Measurements from ENCODE around the gene EIF2B4. TPM values are rescaled to one million over a fixed set of nuclear protein-coding genes. Genes with fewer than 3 reads are reported as not detected.

The EIF2B4 gene
- total and polyA plus RNA-seq, 2 donors (not counting 1 experiment from before 2014, with no cell fraction given), result 28.6 to 29.8 TPM

DNA sequence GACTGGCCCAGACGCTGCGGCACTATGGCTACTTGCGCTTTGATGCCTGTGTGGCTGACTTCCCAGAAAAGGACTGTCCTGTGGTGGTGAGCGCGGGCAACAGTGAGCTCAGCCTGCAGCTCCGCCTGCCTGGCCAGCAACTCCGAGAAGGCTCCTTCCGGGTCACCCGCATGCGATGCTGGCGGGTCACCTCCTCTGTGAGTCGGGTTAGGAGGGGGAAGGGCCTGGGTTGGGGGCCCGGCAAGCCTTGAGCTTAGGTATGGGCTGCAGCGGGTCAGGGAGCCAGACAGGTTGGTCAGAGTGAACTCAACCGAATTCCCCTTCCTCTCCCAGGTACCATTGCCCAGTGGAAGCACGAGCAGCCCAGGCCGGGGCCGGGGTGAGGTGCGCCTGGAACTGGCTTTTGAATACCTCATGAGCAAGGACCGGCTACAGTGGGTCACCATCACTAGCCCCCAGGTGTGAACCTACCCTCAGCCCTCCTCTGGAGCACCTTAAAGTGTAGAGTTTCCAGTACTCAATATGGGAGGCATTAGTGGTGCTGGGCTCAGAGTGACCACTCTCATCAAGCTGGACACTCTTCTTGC lies 5.5 kb upstream of the EIF2B4 start:
- no peak for TF ChIP-seq EZH2 (IDR thresholded peaks at IDR 0.05; ENCODE audit: low read length, missing control alignments)
- TF ChIP-seq, protein P1, sequence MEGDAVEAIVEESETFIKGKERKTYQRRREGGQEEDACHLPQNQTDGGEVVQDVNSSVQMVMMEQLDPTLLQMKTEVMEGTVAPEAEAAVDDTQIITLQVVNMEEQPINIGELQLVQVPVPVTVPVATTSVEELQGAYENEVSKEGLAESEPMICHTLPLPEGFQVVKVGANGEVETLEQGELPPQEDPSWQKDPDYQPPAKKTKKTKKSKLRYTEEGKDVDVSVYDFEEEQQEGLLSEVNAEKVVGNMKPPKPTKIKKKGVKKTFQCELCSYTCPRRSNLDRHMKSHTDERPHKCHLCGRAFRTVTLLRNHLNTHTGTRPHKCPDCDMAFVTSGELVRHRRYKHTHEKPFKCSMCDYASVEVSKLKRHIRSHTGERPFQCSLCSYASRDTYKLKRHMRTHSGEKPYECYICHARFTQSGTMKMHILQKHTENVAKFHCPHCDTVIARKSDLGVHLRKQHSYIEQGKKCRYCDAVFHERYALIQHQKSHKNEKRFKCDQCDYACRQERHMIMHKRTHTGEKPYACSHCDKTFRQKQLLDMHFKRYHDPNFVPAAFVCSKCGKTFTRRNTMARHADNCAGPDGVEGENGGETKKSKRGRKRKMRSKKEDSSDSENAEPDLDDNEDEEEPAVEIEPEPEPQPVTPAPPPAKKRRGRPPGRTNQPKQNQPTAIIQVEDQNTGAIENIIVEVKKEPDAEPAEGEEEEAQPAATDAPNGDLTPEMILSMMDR (conservative IDR thresholded peaks at IDR 0.05 in 1 of 2, IDR thresholded peaks at IDR 0.05 in 1 of 2; ENCODE audit: low read depth in 1 of 2, low read length in 2 of 2), result no peak
- H3K4me3 ChIP-seq (replicated peaks in 1 of 4; ENCODE audit: control extremely low read depth in 1 of 4, insufficient read depth in 1 of 4, low read depth in 3 of 4, low read length in 4 of 4), result no peak overlapping the region
- H3K27ac ChIP-seq (ENCODE audit: insufficient read depth, low read length), result no peak overlapping the region
- H3K27me3 ChIP-seq (ENCODE audit: control insufficient read depth, insufficient read depth, low read length), result no peaks in the 10 kb centered on the region
- H3K79me2 ChIP-seq (ENCODE audit: control insufficient read depth, insufficient read depth, low read length), result peaks cover 52% of the 10 kb centered on the region
- peaks cover 38% of the 10 kb centered on the region for H3K36me3 ChIP-seq (ENCODE audit: control insufficient read depth, insufficient read depth, low read length)
- DNase-seq (ENCODE audit: low read depth in 2 of 2), result no peak
- H3K4me2 ChIP-seq (ENCODE audit: extremely low read depth, insufficient read depth, low read length), result no peak overlapping the region
- no peaks in the 10 kb centered on the region for H4K20me1 ChIP-seq (ENCODE audit: control insufficient read depth, extremely low read depth, insufficient read depth, low read length)
- no peak overlapping the region for H3K9ac ChIP-seq (ENCODE audit: insufficient read depth, low read length)
- H3K9me3 ChIP-seq (ENCODE audit: control insufficient read depth, insufficient read depth, low read depth, low read length), result no peaks in the 10 kb centered on the region
- no peak overlapping the region for H2AFZ ChIP-seq (ENCODE audit: low read length)
- peaks cover 6% of the 10 kb centered on the region for H3K4me1 ChIP-seq (ENCODE audit: control insufficient read depth, extremely low read depth, insufficient read depth, low read length)

DNA sequence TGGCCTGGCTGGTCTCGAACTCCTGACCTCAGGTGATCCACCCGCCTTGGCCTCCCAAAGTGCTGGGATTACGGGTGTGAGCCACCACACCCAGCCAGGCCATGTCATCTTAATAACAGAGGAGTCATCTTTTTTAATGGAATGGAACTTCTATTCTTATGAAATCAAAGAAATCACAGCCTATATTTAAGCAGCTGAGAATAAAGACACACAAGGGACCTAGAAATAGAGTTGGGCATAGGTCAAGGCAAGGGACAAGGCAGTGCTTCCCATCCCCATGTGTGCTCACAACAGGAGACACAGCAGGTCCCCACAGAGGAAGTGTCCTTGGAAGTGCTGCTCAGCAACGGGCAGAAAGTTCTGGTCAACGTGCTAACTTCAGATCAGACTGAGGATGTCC lies 3.4 kb upstream of the EIF2B4 start:
- Histone ChIP-seq H4K20me1 (ENCODE audit: control insufficient read depth, extremely low read depth, insufficient read depth, low read length) (no peaks in the 10 kb centered on the region), H3K9ac (ENCODE audit: insufficient read depth, low read length) (no peak overlapping the region), H2AFZ (ENCODE audit: low read length) (no peak overlapping the region), H3K4me3 (replicated peaks in 1 of 4; ENCODE audit: control extremely low read depth in 1 of 4, insufficient read depth in 1 of 4, low read depth in 3 of 4, low read length in 4 of 4) (no peak overlapping the region), H3K4me1 (ENCODE audit: control insufficient read depth, extremely low read depth, insufficient read depth, low read length) (peaks cover 12% of the 10 kb centered on the region), H3K27me3 (ENCODE audit: control insufficient read depth, insufficient read depth, low read length) (no peaks in the 10 kb centered on the region), H3K79me2 (ENCODE audit: control insufficient read depth, insufficient read depth, low read length) (peaks cover 52% of the 10 kb centered on the region), H3K27ac (ENCODE audit: insufficient read depth, low read length) (no peak overlapping the region), H3K9me3 (ENCODE audit: control insufficient read depth, insufficient read depth, low read depth, low read length) (no peaks in the 10 kb centered on the region), H3K4me2 (ENCODE audit: extremely low read depth, insufficient read depth, low read length) (no peak overlapping the region), H3K36me3 (ENCODE audit: control insufficient read depth, insufficient read depth, low read length) (peaks cover 36% of the 10 kb centered on the region)
- TF ChIP-seq EZH2 (IDR thresholded peaks at IDR 0.05; ENCODE audit: low read length, missing control alignments), result no peak
- TF ChIP-seq, protein P1 (conservative IDR thresholded peaks at IDR 0.05 in 1 of 2, IDR thresholded peaks at IDR 0.05 in 1 of 2; ENCODE audit: low read depth in 1 of 2, low read length in 2 of 2), result no peak
- no peak for DNase-seq (ENCODE audit: low read depth in 2 of 2)

DNA sequence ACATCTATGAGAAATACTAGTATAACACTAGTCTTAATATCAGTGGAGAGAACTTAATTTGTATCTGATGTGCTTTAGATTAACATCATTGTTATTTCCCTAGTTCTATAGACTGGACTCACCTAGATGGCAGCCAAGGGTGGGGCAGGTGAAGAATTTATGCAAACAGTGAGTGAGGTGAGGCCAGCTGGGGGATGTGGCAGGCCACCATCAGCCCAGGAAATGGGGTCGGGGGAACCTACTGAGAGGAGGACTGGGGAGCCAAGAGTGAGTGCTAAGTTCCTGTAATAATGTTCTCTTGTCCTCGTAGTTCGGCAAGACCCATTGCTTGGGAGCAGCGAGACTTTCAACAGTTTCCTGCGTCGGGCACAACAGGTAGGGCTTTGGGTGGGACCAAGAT lies 2.8 kb upstream of the EIF2B4 start:
- Histone ChIP-seq H2AFZ (ENCODE audit: low read length) (no peak overlapping the region), H3K36me3 (ENCODE audit: control insufficient read depth, insufficient read depth, low read length) (peaks cover 36% of the 10 kb centered on the region), H3K79me2 (ENCODE audit: control insufficient read depth, insufficient read depth, low read length) (peaks cover 52% of the 10 kb centered on the region), H3K9me3 (ENCODE audit: control insufficient read depth, insufficient read depth, low read depth, low read length) (no peaks in the 10 kb centered on the region), H3K27ac (ENCODE audit: insufficient read depth, low read length) (no peak overlapping the region), H3K4me1 (ENCODE audit: control insufficient read depth, extremely low read depth, insufficient read depth, low read length) (peaks cover 14% of the 10 kb centered on the region), H3K4me3 (replicated peaks in 1 of 4; ENCODE audit: control extremely low read depth in 1 of 4, insufficient read depth in 1 of 4, low read depth in 3 of 4, low read length in 4 of 4) (peak overlapping the region in 1 of 4 experiments; percentile 96), H3K4me2 (ENCODE audit: extremely low read depth, insufficient read depth, low read length) (no peak overlapping the region), H3K27me3 (ENCODE audit: control insufficient read depth, insufficient read depth, low read length) (no peaks in the 10 kb centered on the region), H4K20me1 (ENCODE audit: control insufficient read depth, extremely low read depth, insufficient read depth, low read length) (no peaks in the 10 kb centered on the region), H3K9ac (ENCODE audit: insufficient read depth, low read length) (no peak overlapping the region)
- no peak for TF ChIP-seq EZH2 (IDR thresholded peaks at IDR 0.05; ENCODE audit: low read length, missing control alignments)
- TF ChIP-seq, protein P1 (conservative IDR thresholded peaks at IDR 0.05 in 1 of 2, IDR thresholded peaks at IDR 0.05 in 1 of 2; ENCODE audit: low read depth in 1 of 2, low read length in 2 of 2), result no peak
- no peak for DNase-seq (ENCODE audit: low read depth in 2 of 2)

Data from fibroblast of lung (primary cell).